NCI-H1417 treated with DMSO at 0.1 percent for 48 hours (cell line): ENCODE results near the gene UNC45B.
"Not testable (repeated sequence)": the region's sequence is repeated elsewhere in the genome, so short reads cannot be mapped to it uniquely, and the experiment has no call there.

ENCODE experiments used
- DNase-seq: peaks from one replicate; lab custom pipeline; 2025; lab: John Stamatoyannopoulos, UW

Gene UNC45B

DNA sequence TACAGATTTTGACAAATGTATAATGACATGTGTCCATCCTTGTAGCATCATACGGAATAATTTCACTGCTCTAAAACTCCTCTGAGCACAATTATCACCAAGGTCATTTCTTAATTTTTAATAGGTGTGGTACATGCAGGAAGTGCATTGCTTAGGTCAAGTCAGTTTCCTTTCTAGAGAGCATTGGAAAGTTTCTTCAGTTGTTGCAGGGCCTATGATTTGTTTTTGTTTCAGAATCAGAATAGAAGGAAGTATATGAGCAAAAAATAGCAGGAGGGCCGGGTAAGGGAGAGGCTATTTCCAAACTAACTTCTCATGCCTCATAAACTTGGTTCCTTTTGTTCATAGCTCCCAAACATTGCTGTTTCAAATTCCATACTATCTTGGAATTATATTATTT, 71.3 kb downstream of the UNC45B start:
- no peak for DNase-seq

DNA sequence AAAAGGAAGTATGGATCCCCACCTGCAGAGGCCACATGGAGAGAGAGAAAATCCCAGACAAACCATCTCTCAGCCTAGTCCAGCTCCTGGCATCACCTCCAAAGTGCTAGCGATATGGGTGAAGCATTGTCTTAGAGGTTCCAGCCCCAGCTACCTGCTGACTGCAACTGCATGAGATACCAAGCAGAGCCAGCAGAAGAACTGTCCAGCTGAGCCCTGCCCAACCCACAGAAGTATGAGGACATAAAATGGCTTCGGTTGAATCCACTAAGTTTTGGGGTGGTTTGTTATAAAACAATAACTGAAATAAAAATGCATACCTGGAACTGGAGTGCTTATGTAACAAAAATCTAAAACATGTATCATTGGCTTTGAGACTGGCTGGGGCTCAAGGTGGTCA, 74.8 kb downstream of the UNC45B start:
- DNase-seq: no peak

GRCh38 chr17:35224436-35224835, 76.8 kb downstream of the UNC45B start:
- no peak for DNase-seq

DNA sequence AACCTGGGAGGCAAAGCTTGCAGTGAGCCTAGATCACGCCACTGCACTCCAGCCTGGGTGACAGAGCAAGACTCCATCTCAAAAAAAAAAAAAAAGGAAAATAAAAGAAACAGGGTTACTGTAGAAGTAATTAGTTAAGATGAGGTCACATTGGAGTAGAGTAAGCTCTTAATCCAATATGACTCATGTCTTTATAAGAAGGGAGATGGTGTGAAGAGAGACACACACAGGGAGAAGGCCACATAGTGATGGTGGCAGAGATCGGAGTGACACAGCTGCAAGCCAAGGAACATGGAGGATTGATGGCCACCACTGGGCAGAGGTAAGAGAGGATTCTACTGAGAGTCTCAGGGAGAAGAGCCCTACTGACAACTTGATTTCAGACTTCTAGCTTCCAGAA, 79.9 kb downstream of the UNC45B start:
- DNase-seq: no peak

GRCh38 chr17:35229638-35230037, 82.0 kb downstream of the UNC45B start:
- no peak for DNase-seq

DNA sequence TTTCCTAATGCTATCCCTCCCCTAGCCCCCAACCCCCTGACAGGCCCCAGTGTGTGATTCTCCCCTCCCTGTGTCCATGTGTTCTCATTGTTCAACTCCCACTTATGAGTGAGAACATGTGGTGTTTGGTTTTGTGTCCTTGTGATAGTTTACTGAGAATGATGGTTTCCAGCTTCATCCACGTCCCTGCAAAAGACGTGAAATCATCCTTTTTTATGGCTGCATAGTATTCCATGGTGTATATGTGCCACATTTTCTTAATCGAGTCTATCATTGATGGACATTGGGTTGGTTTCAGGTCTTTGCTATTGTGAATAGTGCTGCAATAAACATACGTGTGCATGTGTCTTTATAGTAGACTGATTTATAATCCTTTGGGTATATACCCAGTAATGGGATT, 86.7 kb downstream of the UNC45B start:
- DNase-seq: not testable (repeated sequence)

GRCh38 chr17:35235289-35235688, 87.7 kb downstream of the UNC45B start:
- DNase-seq: no peak

DNA sequence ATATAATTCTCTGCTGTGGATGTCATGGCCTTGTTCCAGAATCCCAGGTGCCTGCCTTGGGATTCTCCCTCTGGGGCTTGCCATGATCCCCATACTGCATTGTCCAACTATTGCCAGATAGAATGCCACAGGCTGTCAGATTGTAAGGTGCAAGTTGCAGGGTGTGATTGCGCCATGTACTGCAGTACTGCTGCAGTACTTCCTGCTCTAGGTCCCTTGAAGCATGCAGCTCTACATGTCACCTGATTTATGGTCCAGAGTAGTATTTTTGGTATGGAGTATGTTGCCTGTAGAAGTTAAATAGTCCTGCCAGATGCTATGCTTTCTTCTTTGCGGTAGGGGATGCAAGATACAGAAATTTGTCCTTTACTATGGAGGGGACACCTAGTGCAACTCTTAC, 88.3 kb downstream of the UNC45B start:
- DNase-seq: no peak

GRCh38 chr17:35236821-35237220, 89.2 kb downstream of the UNC45B start:
- no peak for DNase-seq

- no peak for DNase-seq
Measured at GRCh38 chr17:35238821-35239220, 91.2 kb downstream of the UNC45B start.
